Sciatic nerve (tissue), 2 donors: Measurements from ENCODE around the gene TTLL11. TPM values are rescaled to one million over a fixed set of nuclear protein-coding genes. Genes with fewer than 3 reads are reported as not detected.

ENCODE experiments used
- ATAC-seq: fragments of 200-7000 bp; cut with Tn5 transposase; one replicate; pipeline ENCODE4 v1.9.1; 2020; ENCODE audit warnings: mild to moderate bottlenecking, moderate library complexity
- DNase-seq: peaks from one replicate; pipeline ENCODE4 v3.0.0-alpha.2; 2020; ENCODE audit warnings: low spot score
- intact Hi-C: fragments of 100-400 bp; cut with DNase I; formaldehyde crosslinking; loops from one replicate; pipeline ENCODE4 v1.14.2; 2022
- total RNA-seq: library from RNA; stranded (reverse); fragmentation: NEBNext Ultra II Directional; extraction: Animal tissue kit (Norgen Biotek cat#: 25700); gene quantifications from one replicate; pipeline ENCODE4 v1.2.1, GENCODE V29; 2021
- donor health status: DM: no; HTN: no; CAD: no.
- donor health status: DM: no; HTN: no; CAD: no.

Gene TTLL11
- total RNA-seq, 1 donor from 2014 or later: 14.2 TPM

DNA sequence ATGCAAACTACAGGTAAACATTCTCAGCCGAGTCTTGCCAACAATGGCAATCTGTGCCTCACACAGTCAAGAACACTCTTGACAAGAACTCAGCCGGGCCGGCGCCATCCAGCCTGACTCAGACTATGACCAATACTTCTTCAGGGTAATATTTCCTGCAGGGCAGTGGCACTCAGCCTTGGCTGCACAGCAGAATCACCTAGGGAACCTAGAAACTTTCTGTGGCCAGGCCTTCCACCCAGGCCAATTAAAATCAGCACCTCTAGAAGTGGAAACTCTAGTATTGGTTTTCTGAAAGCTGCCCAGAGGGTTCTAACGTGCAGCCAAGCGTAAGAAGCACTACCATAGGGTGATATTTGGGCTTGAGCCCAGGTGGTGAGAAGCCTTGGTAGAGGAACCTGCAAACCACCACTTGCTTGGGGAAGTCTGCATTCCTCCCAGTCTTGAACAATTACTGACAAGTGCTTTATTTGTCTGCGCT, 120.6 kb downstream of the TTLL11 start:
- ATAC-seq (no peak), DNase-seq (no peak)
- intact Hi-C loops: no loop called here

DNA sequence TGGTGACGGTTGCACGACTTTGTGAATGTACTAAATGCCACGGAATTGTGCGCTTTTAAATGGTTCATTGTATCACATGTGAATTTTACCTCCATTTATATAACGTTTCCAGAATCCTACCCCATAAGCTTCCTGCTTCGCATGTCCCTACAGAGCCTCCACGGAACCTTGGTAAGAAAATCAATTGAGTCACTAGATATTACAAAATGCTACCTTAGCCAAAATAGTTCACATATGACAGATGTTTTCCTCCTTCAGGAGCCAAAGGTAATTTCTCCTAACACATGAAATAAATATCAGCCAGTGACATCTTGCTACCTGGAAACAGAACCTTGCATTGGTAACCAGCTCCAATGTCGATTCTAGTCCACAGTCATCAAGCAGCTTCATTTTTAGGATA, 125.1 kb downstream of the TTLL11 start:
- intact Hi-C loops: no loop called here
- ATAC-seq (no peak), DNase-seq (no peak)

DNA sequence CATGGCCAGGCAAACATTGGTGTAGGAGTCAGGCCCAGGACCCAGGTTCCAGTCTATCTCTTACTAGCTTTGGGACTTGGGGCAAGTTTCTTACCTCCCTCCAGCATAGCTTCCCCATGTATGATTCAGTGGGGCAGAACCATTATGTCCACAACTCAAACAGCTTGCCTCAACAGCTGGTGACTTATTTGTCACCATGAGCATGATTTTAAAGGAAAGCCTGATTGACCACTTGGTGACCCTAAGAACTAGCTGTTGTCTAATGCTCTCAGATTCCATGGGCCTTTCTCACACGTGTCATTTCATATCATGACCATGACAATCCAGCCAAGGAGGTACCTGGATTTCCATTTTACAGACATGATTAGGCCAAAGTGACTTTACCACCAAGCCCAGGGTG, 126.4 kb downstream of the TTLL11 start:
- ATAC-seq (no peak), DNase-seq (no peak)
- intact Hi-C loops: loop anchor here (2.0 kb wide), 1 partner anchor 32 kb away; no protein-coding TSS in a partner anchor

GRCh38 chr9:121963528-121963995, 129.5 kb downstream of the TTLL11 start:
- intact Hi-C loops: no loop called here
- DNase-seq (no peak), ATAC-seq (no peak)

DNA sequence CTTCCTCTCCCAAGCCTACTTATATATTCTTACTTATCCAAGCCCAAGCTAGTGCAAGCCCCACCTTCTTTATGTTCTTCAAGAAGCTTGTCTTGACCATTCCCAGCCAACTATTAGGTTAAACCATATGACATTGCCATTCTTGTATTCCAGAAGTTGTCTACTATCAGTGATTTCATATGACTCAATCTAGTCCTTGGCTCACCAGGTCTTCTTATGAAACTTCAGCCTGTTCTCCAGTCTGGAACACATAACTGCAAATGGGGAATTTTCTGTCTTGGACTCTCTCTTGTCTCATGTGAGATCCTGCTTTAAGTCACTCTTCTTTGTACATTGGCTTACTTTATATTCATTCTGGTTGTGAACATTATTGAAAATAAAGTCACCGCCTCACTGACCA, 130.7 kb downstream of the TTLL11 start:
- intact Hi-C loops: no loop called here
- DNase-seq: no peak
- no peak for ATAC-seq

DNA sequence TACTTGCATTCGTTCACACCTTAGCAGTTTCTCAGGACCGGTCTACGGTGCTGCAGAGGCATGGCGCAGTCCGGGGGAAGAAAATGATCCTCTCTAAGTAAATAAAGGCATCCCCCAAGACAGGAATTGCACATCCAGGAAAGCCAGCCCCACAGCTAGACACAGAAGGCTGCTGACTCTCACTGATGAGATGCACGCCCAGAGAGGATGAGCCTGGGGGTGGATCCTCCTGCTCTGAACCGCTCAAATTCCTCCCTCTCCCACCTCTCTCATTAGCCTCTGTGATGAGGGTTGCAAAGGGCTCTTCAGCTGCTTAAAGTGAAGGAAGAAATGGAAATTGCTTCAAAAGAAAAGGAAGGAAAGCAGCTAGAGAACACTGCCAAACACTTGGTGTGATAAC, 132.4 kb downstream of the TTLL11 start:
- no peak for DNase-seq
- no peak for ATAC-seq
- intact Hi-C loops: no loop called here

DNA sequence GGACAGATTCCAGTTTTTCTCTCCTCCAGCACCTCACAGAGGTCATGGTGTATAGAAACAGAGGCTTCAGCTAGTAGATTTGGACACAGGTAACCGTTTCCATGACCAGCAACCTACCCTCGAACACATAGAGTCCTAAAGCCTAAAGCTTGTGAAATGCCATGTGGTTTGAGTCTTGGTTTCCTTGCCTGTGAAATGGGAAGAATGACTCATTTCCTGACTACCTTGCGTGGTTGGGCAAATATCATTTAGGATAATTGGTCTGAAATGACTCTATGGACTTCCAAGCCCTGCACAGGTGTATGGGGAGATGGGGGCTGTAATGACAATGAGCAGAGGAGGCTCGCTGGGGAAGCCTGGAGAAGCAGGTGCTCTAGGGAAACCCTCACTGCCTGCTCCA, 134.6 kb downstream of the TTLL11 start:
- ATAC-seq (no peak), DNase-seq (no peak)
- intact Hi-C loops: no loop called here

DNA sequence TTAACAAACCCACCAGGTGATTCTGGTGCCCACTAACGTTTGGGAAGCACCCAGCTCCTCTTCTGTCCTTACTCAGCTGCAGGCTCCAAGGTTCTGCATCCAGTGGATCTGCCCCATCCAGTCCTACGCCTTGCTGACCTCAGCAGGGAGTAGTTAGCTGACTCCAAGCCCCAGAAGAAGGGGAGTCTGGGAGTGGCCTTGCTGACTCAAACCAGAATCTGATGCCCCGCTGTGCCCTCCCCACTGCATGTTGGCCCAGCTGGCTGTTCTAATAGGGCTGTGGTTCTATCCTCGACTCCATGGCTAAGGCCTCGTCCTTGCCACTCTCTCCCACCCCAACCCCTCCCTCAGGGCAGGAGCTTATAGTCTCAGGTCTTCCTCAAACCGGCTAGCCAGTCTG, 136.3 kb downstream of the TTLL11 start:
- intact Hi-C loops: no loop called here
- no peak for DNase-seq
- ATAC-seq: no peak

- no peak for ATAC-seq
- intact Hi-C loops: no loop called here
- no peak for DNase-seq
These were observed 137.5 kb downstream of the TTLL11 start for GRCh38 chr9:121955649-121956048.

- peak; percentile 98 for ATAC-seq
- peak; percentile 65 for DNase-seq
- intact Hi-C loops: no loop called here
These were observed 138.5 kb downstream of the TTLL11 start for GRCh38 chr9:121954477-121955140.

DNA sequence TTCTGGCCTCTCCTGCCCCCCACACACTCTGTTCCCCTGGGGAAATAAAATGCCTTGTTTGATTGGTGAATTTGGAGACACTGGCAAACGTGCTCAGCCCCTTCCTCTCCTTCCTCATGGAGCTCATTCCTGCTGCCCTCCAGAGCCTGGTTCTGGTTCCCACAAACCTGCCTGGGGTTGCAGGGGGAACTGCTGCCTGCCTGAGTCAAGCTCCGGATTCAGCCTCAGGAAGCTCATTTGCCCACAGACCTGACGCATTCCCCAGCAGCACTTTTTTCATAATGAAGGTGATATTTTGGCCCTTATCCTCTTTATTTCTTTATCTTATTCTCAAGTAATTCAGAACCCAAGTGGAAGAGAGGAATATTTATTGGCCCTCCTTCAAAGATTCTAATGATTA, 140.5 kb downstream of the TTLL11 start:
- DNase-seq (no peak), ATAC-seq (no peak)
- intact Hi-C loops: no loop called here

DNA sequence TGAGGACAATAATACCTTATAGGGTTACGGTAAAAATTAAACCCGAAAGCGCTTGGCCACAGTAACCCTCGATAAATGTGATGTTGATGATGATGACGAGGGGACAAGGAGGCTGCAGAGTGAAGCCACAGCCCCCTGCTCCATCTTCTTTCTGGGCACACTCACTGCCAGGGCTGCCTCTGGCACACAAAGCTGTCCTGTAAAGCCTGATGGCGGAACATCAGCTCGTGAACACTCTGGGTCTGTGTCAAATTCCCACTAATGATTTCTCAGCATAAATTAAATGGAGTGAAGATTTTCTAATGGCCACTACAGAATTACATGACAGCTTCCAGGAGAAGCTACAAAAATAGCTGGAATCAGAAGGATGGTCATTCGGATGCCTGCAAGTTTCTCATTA, 142.2 kb downstream of the TTLL11 start:
- intact Hi-C loops: no loop called here
- DNase-seq: no peak
- no peak for ATAC-seq

GRCh38 chr9:121950441-121950840, 142.7 kb downstream of the TTLL11 start:
- no peak for ATAC-seq
- intact Hi-C loops: no loop called here
- no peak for DNase-seq

- intact Hi-C loops: no loop called here
- ATAC-seq (no peak), DNase-seq (no peak)
These were observed 143.3 kb downstream of the TTLL11 start for GRCh38 chr9:121949766-121950165.

- ATAC-seq: no peak
These were observed 143.7 kb downstream of the TTLL11 start for GRCh38 chr9:121949364-121949763.

GRCh38 chr9:121947775-121948174, 145.3 kb downstream of the TTLL11 start:
- no peak for ATAC-seq
- intact Hi-C loops: no loop called here

More at GRCh38 chr9:121949364-121949763, 143.7 kb downstream of the TTLL11 start:
- DNase-seq: no peak
- intact Hi-C loops: no loop called here

DNA sequence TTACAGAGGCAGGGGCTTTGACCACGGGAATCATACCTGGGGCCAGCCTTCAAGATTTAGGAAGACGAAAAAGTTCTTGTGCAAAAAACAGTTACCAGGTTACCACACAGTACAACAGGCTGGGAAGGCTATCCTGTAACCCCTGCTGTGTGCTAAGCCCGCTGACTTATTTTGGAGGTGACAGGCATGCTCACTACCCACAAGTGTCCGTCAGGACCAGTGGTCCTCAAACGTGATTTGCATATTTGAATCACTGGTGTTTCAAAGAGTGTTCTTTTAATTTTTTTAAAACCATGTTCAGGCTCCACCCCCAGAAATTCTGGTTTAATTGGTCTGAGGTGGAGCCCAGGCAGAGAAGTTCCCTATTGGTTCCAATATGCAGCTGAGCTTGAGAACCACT, 146.6 kb downstream of the TTLL11 start:
- DNase-seq (no peak), ATAC-seq (no peak)
- intact Hi-C loops: no loop called here

More at GRCh38 chr9:121947775-121948174, 145.3 kb downstream of the TTLL11 start:
- DNase-seq: no peak

GRCh38 chr9:121945849-121946248, 147.3 kb downstream of the TTLL11 start:
- ATAC-seq: no peak
- intact Hi-C loops: no loop called here
- no peak for DNase-seq

DNA sequence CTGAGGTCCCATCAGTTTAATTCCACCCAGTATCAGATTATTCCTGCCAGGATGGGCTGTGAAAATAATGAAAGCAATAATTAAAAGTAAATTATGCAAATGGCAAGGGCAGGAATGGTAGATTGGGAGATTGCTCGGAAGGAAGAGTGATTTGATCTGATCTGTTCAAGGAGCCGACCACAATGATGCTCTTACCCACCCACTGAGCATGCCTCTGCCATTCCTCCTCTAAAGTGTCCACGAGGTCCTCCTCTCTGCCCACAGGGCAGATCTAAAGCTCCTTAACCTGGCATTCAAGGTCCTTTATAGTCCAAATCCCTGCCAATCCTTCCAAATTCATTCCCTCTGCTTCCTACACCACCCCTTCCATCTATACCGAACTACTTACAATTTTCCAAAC, 147.8 kb downstream of the TTLL11 start:
- ATAC-seq: no peak
- DNase-seq: no peak
- intact Hi-C loops: no loop called here

- ATAC-seq (no peak), DNase-seq (no peak)
- intact Hi-C loops: no loop called here
These were observed 148.4 kb downstream of the TTLL11 start for GRCh38 chr9:121944711-121945191.

DNA sequence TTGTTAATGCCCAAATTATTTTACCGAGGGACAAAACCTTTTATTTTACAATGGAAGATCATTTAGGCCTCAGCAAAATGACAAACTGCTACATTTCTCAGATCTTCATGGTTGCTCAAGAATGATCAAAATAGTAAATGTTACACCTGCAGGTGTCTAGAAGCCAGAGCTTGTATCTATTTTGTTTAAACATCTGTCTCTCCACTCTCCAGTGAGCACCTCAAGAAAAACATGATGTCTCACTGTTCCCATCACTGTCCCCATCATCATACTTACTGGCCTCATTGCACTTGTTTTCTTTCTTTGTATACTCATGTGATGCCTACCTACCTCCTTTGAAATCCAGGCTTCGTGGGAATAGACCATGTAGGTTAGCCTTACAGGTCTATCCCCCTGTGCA, 149.6 kb downstream of the TTLL11 start:
- DNase-seq (no peak), ATAC-seq (no peak)
- intact Hi-C loops: no loop called here
